Endothelial cell of coronary artery (primary cell): ENCODE measurements around the gene SUPT7L. TPM values are rescaled to one million over a fixed set of nuclear protein-coding genes. Genes with fewer than 3 reads are reported as not detected.

Source experiments
- total RNA-seq: library from RNA; depleted of rRNA; stranded (reverse); fragments of >200 nt; gene quantifications from 2 replicates; pipeline ENCODE4 v1.2.3, GENCODE V29; 2014

Gene SUPT7L
- 12.6 and 16.0 TPM in 2 replicates for total RNA-seq

GRCh38 chr2:27663285-27664153, at the start of gene SUPT7L, which contains the start of gene SLC4A1AP:
Gene SUPT7L (minus strand): TSS chr2:27663614. CDS start chr2:27662192, 1,422 bp downstream.
Gene SLC4A1AP (plus strand): TSS chr2:27663889. CDS start chr2:27663915, 26 bp downstream.

GRCh38 chr2:27628767-27629709, 34.4 kb downstream of the SUPT7L start, which contains the start of the genes CCDC121 and GPN1:
Gene CCDC121 (minus strand): TSS chr2:27629012. CDS start chr2:27627799, 1,213 bp downstream.
Gene GPN1 (plus strand): TSS chr2:27629050. CDS start chr2:27629059, 9 bp downstream.

Other genes starting within 250 kb of the SUPT7L start
- gene NRBP1, start 235.0 kb downstream of the SUPT7L start, total RNA-seq, result 107 and 112 TPM in 2 replicates
- gene KRTCAP3, start 221.2 kb downstream of the SUPT7L start, total RNA-seq, result not detected in 2 replicates
- gene IFT172, start 173.9 kb downstream of the SUPT7L start, total RNA-seq, result 26.2 and 28.0 TPM in 2 replicates
- 30.1 and 31.8 TPM in 2 replicates for gene FNDC4, start 168.4 kb downstream of the SUPT7L start, total RNA-seq
- gene GCKR, start 166.8 kb downstream of the SUPT7L start, total RNA-seq, result 6.7 and 9.3 TPM in 2 replicates
- gene ZNF512, start 80.6 kb downstream of the SUPT7L start, total RNA-seq, result 16.0 and 17.3 TPM in 2 replicates
- gene CCDC121, start 34.6 kb downstream of the SUPT7L start, total RNA-seq, result 1.3 and 1.5 TPM in 2 replicates
- 39.6 and 45.3 TPM in 2 replicates for gene GPN1, start 34.6 kb downstream of the SUPT7L start, total RNA-seq
- 25.8 and 26.7 TPM in 2 replicates for gene SLC4A1AP, start 275 bp upstream of the SUPT7L start, total RNA-seq
- 71.5 and 86.3 TPM in 2 replicates for gene MRPL33, start 108.1 kb upstream of the SUPT7L start, total RNA-seq
- gene RBKS, start 226.8 kb upstream of the SUPT7L start, total RNA-seq, result 0.99 and 1.0 TPM in 2 replicates
- gene BABAM2, start 227.1 kb upstream of the SUPT7L start, total RNA-seq, result 11.5 and 15.1 TPM in 2 replicates